Thoracic aorta (tissue), 2 donors: ENCODE data around the gene ATP6V0D1. TPM values are rescaled to one million over a fixed set of nuclear protein-coding genes. Genes with fewer than 3 reads are reported as not detected.

Experiments used
- ATAC-seq: fragments of 150-250 bp; one replicate; pipeline ENCODE4 v1.8.0; 2017; ENCODE audit warnings: low read depth; ENCODE audit not compliant: insufficient number of reproducible peaks, low FRiP score
- DNase-seq: peaks from one replicate; pipeline ENCODE4 v3.0.0-alpha.2; 2020; ENCODE audit warnings: low spot score
- H3K27ac ChIP-seq, 2 donors: fragments of 200-600 bp; sonication (generic); 1 replicate in 1 of 2; 2 replicates in 1 of 2; pipeline ENCODE4 v1.5.1; 2016; ENCODE audit warnings: mild to moderate bottlenecking in 2 of 2, moderate library complexity in 2 of 2
- H3K27me3 ChIP-seq: fragments of 200-600 bp; sonication (generic); replicated peaks from 2 replicates; pipeline ENCODE4 v1.6.0; 2016; ENCODE audit warnings: mild to moderate bottlenecking; ENCODE audit not compliant: insufficient read depth
- H3K36me3 ChIP-seq: fragments of 200-600 bp; sonication (generic); one replicate; pipeline ENCODE4 v1.5.1; 2016
- H3K4me1 ChIP-seq, 2 donors: fragments of 200-600 bp; sonication (generic); 1 replicate in 1 of 2; 2 replicates in 1 of 2; pipeline versions ENCODE4 v1.5.1 to v1.6.0; 2016; ENCODE audit warnings: low read depth in 2 of 2, mild to moderate bottlenecking in 1 of 2; ENCODE audit not compliant: control insufficient read depth in 1 of 2
- H3K4me3 ChIP-seq: fragments of 200-600 bp; sonication (generic); 2 replicates; pipeline ENCODE4 v1.5.1; 2016; ENCODE audit warnings: mild to moderate bottlenecking
- H3K9me3 ChIP-seq: fragments of 200-600 bp; sonication (generic); 2 replicates; pipeline ENCODE4 v1.5.1; 2016
- total RNA-seq, 2 donors: library from RNA; depleted of rRNA; stranded (reverse); fragments of >200 nt; gene quantifications; one replicate each; pipeline versions ENCODE4 v1.1.0 to v1.2.3, GENCODE V29; 2016
- TF ChIP-seq, protein P1 (sequence below): fragments of 200-600 bp; sonication (generic); IDR thresholded peaks from one replicate; pipeline ENCODE4 v1.5.1; 2019; ENCODE audit warnings: antibody characterized with exemption

Gene ATP6V0D1
- total RNA-seq, result 10 to 100 TPM; 68.6 to 72.7 TPM

DNA sequence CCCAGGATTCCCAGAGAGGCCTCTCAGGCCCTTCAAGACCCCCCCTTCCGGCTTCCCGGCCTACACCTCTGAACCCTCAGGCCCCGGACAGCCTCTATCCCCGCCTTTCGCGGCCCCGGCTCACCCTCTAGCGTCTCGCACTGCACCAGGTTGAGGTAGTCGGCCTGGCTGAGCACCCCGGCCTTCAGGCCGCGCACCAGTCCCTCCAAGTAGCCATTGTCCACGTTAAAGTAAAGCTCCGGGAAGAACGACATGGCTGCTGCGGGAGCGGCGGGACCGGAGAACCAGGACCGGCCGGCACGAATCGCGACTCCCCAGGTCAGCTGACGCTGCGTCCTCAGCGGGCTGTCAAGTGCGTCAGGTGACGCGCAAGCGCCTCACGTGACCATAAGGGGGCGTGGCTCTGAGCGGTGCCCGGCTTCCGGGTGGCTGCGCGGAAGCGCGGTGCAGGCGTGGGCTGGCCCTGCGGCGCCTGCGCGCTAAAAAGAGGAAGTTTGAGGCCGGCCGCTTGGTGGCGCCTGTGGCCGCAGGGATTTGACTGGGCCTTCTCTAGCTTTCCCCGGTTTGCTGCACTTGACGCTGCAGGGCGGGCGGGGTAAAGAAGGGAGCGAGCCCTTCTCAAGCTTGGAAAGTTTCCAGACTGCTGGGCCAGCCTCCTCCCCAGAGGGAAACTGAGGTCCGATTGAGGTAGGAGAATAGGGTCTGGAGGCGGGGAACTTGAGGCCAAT lies at the start of gene ATP6V0D1:
Gene ATP6V0D1 (minus strand): TSS at position 325 of the 728 bp plus-strand sequence. CDS start 71 bp downstream, at position 254.
- Histone ChIP-seq H3K27me3 (no peaks in the 10 kb centered on the region), H3K36me3 (no peaks in the 10 kb centered on the region), H3K9me3 (no peaks in the 10 kb centered on the region), H3K4me1 (peaks cover 21 to 29% of the 10 kb centered on the region in 2 donors), H3K4me3 (peak within 1 kb of the TSS; percentile 92), H3K27ac (peak within 1 kb of the TSS; percentile 74 to 90)
- ATAC-seq (peak; percentile 96), DNase-seq (peak; percentile 84)
- TF ChIP-seq, protein P1, sequence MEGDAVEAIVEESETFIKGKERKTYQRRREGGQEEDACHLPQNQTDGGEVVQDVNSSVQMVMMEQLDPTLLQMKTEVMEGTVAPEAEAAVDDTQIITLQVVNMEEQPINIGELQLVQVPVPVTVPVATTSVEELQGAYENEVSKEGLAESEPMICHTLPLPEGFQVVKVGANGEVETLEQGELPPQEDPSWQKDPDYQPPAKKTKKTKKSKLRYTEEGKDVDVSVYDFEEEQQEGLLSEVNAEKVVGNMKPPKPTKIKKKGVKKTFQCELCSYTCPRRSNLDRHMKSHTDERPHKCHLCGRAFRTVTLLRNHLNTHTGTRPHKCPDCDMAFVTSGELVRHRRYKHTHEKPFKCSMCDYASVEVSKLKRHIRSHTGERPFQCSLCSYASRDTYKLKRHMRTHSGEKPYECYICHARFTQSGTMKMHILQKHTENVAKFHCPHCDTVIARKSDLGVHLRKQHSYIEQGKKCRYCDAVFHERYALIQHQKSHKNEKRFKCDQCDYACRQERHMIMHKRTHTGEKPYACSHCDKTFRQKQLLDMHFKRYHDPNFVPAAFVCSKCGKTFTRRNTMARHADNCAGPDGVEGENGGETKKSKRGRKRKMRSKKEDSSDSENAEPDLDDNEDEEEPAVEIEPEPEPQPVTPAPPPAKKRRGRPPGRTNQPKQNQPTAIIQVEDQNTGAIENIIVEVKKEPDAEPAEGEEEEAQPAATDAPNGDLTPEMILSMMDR, result peak; percentile 84

DNA sequence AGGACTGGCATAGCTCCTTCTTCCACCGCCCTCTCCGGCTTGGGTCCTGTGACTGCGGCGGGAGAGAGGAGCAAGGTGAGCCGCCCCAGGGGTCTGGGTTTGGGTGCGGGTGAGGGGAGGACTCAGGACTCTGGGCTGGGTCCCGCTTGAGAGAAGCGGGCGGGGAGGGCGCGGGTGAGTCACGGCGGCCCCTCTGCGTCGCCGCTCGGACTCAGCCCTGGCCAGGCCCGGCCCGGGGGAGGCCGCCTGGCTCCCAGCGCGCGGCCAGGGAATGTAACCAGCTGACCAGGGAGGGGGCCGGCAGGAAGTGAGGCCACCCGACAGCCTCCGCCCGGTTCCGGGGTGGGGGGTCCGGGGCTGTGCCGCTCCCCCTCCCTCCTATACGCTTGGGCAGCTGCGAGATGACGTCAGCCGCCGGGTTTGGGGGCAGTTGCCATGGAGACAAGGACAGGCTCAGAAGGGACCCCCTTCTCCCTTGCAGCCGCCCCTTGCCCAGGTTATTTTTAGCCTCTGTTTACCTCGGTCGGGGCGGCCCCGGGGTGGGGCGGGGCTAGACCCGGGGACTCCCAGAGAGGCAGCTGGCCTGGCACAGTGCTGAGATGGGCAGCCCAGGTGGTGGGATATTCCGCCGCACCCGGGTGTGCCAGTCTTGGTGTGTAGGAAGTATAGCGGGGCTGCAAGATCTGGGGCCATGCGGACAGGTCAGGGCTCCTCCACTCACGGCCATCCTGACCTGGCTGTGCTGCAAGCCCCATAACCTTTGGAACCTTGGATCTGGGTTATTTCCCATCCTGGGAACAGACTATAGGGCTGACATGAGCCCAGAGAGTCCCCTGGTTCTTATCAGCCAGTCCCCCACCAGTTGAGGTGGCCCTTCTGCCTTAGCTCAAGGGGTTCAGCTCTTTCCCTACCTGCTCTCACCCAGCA lies 49.3 kb upstream of the ATP6V0D1 start:
- H3K36me3 ChIP-seq, result no peaks in the 10 kb centered on the region
- TF ChIP-seq, protein P1, result no peak
- H3K4me3 ChIP-seq, result peak overlapping the region; percentile 99
- DNase-seq (peak; percentile 62), ATAC-seq (peak; percentile 69)
- peaks cover 29 to 44% of the 10 kb centered on the region in 2 donors for H3K4me1 ChIP-seq
- H3K9me3 ChIP-seq, result no peaks in the 10 kb centered on the region
- no peaks in the 10 kb centered on the region for H3K27me3 ChIP-seq
- peak overlapping the region; percentile 94 to 98 for H3K27ac ChIP-seq

GRCh38 chr16:67529582-67530012 lies 48.6 kb upstream of the ATP6V0D1 start:
- peak overlapping the region; percentile 99 for H3K4me3 ChIP-seq
- peaks cover 29 to 44% of the 10 kb centered on the region in 2 donors for H3K4me1 ChIP-seq
- ATAC-seq, result no peak
- TF ChIP-seq, protein P1, result no peak
- no peaks in the 10 kb centered on the region for H3K27me3 ChIP-seq
- peak overlapping the region; percentile 94 to 98 for H3K27ac ChIP-seq
- no peaks in the 10 kb centered on the region for H3K36me3 ChIP-seq
- no peak for DNase-seq
- no peaks in the 10 kb centered on the region for H3K9me3 ChIP-seq

DNA sequence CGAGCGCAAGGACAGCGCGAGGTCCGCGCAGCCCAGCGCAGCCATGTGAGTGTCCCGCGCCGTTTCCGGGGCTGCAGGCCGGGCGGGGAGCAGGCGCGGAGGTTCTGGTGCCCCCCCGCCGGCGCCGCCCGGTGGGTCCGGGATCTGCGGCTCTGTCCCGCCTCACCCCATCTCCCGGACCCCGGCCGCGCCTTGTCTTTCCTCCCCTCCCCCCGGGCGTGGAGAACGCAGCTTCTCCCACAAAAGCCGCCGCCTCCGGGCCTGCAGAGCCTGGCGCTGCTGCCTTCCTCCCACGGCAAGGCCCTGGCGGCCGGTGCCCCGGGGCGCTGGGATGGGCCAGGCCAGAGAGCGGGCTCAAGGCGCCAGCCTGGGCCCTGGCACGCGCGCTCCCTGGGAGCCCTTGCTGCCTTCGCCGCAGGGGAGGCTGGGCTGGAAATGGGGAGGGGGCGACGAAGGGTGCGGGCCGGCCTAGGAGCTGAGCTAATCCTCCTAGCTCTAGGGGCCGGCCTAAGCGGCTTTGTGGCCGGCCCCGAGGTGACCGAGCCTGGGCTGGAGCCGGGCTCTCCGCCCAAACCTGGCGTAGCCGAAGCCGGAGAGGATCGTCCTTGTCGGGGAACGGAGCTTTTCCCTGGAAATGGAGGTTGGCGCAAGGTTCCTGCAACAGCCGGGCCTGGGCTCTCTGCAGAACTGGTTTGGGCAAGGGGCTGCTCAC lies 48.1 kb upstream of the ATP6V0D1 start:
- H3K9me3 ChIP-seq, result no peaks in the 10 kb centered on the region
- no peak for DNase-seq

More for the DNA sequence above, 48.1 kb upstream of the ATP6V0D1 start:
- Histone ChIP-seq H3K4me1 (peaks cover 29 to 44% of the 10 kb centered on the region in 2 donors), H3K36me3 (no peaks in the 10 kb centered on the region), H3K4me3 (peak overlapping the region; percentile 99), H3K27ac (peak overlapping the region; percentile 94 to 98), H3K27me3 (no peaks in the 10 kb centered on the region)
- no peak for ATAC-seq
- TF ChIP-seq, protein P1, result no peak
